ENCODE data around the gene ST6GAL1.
"Not testable (repeated sequence)": the region's sequence is repeated elsewhere in the genome, so short reads cannot be mapped to it uniquely, and the experiment has no call there.

ST6GAL1 gene

DNA sequence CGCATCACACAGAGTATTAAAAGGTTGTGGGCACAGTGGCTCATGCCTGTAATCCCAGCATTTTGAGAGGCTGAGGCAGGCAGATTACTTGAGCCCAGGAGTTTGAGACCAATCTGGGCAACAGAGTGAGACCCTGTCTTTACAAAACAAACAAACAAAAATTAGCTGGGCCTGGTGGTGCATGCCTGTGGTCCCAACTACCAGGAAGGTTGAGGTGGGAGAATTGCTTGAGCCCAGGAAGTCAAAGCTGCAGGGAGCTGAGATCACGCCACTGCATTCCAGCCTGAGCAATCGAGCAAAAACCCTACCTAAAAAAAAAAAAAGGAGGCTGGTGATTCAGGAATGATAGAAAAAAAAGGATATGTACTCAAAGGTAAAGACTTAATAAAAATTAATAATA lies 28.2 kb upstream of the ST6GAL1 start:
- TF ChIP-seq, protein P1, sequence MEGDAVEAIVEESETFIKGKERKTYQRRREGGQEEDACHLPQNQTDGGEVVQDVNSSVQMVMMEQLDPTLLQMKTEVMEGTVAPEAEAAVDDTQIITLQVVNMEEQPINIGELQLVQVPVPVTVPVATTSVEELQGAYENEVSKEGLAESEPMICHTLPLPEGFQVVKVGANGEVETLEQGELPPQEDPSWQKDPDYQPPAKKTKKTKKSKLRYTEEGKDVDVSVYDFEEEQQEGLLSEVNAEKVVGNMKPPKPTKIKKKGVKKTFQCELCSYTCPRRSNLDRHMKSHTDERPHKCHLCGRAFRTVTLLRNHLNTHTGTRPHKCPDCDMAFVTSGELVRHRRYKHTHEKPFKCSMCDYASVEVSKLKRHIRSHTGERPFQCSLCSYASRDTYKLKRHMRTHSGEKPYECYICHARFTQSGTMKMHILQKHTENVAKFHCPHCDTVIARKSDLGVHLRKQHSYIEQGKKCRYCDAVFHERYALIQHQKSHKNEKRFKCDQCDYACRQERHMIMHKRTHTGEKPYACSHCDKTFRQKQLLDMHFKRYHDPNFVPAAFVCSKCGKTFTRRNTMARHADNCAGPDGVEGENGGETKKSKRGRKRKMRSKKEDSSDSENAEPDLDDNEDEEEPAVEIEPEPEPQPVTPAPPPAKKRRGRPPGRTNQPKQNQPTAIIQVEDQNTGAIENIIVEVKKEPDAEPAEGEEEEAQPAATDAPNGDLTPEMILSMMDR (IDR thresholded peaks at IDR 0.05; ENCODE audit: low read depth, low read length) = no peak
- H3K4me3 ChIP-seq (ENCODE audit: low read depth, low read length) = no peak overlapping the region

DNA sequence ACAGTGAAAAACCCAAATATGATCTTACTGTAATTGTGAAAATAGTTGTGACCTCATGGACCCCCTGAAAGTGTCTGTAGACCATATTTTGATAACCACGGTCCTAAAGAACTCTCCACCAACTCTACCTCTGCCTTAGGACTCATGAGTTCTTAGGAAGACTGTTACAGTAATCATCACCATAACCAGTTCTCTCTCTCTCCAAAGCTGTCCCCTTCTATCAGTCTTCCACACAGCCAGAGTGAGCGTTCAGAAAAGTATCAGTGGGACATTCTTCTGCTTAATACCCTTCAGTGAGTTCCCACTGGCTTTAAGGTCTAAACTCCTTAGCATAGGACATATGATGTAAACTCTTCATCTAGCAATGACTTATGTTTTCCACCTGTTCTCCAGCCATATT lies 27.6 kb upstream of the ST6GAL1 start:
- TF ChIP-seq, protein P1 (IDR thresholded peaks at IDR 0.05; ENCODE audit: low read depth, low read length) = no peak

DNA sequence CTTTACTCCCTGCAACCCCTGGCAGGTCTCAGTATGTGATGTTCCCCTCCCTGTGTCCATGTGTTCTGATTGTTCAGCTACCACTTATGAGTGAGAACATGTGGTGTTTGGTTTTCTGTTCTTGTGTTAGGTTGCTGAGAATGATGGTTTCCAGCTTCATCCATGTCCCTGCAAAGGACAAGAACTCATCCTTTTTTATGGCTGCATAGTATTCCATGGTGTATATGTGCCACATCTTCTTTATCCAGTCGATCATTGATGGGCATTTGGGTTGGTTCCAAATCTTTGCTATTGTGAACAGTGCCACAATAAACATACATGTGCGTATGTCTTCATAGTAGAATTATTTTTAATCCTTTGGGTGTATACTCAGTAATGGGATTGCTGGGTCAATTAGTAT lies 26.6 kb upstream of the ST6GAL1 start:
- H3K4me3 ChIP-seq (ENCODE audit: low read depth, low read length) = not testable (repeated sequence)

More for the DNA sequence above, 27.6 kb upstream of the ST6GAL1 start:
- no peak overlapping the region for H3K4me3 ChIP-seq (ENCODE audit: low read depth, low read length)

DNA sequence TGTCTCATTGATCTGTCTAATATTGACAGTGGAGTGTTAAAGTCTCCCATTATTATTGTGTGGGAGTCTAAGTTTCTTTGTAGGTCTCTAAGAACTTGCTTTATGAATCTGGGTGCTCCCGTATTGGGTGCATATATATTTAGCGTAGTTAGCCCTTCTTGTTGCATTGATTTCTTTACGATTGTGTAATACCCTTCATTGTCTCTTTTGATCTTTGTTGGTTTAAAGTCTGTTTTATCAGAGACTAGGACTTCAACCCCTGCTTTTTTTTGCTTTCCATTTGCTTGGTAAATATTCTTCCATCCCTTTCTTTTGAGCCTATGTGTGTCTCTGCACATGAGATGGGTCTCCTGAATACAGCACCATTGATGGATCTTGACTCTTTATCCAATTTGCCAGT lies 23.3 kb upstream of the ST6GAL1 start:
- not testable (repeated sequence) for H3K4me3 ChIP-seq (ENCODE audit: low read depth, low read length)

DNA sequence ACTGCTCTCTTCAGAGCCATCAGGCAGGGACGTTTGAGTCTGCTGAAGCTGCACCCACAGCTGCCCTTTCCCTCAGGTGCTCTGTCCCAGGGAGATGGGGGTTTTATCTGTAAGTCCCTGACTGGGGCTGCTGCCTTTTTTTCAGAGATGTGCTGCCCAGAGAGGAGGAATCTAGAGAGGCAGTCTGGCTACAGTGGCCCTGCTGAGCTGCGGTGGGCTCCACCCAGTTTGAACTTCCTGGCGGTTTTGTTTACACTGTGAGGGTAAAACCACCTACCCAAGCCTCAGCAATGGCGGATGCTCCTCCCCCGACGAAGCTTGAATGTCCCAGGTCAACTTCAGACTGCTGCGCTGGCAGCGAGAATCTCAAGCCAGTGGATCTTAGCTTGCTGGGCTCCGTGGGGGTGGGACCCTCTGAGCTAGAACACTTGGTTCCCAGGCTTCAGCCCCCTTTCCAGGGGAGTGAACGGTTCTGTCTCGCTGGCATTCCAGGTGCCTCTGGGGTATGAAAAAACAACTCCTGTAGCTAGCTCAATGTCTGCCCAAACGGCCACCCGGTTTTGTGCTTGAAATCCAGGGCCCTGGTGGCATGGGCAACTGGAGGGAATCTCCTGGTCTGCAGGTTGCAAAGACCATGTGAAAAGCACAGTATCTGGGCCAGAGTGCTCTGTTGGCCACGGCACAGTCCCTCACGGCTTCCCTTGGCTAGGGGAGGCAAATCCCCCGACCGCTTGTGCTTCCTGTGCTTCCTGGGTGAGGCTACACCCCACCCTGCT lies 21.1 kb upstream of the ST6GAL1 start:
- TF ChIP-seq, protein P1 (IDR thresholded peaks at IDR 0.05; ENCODE audit: low read depth, low read length) = no peak
- H3K4me3 ChIP-seq (ENCODE audit: low read depth, low read length) = no peak overlapping the region

DNA sequence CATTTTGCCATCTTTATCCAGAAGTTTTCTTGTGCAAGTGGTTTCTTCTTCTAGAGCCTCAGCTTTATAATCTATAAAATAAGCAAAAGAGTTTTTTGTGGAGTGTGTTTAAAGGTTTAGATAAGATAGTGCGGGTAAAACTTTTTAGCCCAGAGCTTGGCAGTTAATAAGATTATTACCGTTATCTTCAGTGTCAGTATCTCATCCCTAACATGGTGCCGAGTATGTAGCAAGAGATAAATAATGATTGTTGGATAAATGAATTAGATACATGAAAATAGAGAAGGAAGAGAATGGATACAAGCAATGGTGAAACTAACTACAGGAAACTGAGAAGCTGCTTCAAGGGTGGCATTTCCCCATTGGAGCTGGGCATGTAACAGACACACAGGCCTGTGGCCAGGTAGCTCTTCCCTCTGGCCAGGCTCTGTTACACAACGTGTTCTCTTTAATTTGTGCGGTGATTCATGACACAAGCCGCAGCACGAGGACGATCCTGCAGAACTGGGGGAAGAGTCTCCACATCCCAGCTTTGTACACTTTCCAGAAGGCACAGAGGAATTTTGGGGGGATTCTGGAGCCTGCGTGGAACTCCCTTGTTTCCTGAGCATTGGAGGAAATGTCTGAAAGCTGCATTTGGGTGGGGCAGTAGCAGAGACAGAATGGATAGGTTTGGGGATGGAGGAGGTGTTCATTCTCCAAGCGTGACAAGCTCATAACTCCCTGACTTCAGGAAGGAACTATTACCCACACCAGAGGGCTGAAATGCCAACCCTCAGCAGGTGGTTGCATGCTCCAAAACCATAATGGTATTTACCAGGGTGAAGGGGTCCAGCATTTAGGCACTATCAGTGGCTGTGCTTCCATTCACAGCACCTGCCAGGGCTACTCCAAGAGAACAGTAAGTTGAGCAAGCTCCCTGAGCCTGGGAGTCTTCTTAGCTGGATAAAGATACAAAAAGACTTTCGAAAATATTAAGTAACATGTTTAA lies 14.2 kb upstream of the ST6GAL1 start:
- no peak overlapping the region for H3K4me3 ChIP-seq (ENCODE audit: low read depth, low read length)
- TF ChIP-seq, protein P1 (IDR thresholded peaks at IDR 0.05; ENCODE audit: low read depth, low read length) = no peak

DNA sequence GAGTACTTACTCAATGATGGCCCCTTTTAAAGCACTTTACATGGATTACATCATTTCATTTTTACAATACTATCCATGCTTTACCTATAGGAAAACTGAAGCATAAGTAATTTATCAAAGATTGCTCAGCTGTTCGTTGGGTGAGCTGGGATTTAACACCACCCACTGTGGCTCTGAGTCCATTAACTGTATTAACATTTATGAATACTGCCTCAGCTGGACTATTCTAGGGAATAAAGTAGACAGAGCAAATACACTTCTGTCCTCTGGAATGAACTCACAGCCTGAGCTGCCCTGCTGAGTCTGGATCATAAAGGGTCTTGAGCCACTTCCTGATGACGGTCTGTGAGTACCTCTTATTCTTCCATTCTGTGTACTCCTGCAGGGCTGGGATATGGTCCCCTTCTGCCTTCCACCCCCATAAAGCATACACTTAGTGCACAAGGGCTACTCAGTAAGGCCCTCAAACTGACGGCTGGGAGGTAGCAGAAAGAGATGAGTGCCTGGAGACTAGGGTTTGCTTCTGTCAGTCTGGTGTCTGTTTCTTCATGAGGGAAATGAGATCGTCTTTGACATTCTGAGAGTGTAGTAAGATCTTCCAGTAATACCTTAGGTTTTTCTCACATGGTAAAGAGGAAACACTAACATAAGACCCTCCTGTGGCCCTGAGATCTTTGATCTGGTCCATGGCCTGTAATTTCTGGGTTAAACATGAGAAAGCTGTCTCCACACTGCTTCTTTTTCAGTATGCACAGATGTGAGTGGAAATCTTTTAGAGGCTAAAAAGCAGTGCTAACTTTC lies 12.6 kb upstream of the ST6GAL1 start:
- no peak overlapping the region for H3K4me3 ChIP-seq (ENCODE audit: low read depth, low read length)
- TF ChIP-seq, protein P1 (IDR thresholded peaks at IDR 0.05; ENCODE audit: low read depth, low read length) = no peak

Data from WI38 (cell line).